Measurements from ENCODE around the gene KLHL12.

- TF ChIP-seq EZH2 (IDR thresholded peaks at IDR 0.05) (no peak), ZNF274 (IDR thresholded peaks at IDR 0.05; ENCODE audit: low read depth, low read length) (no peak), ATF3 (IDR thresholded peaks at IDR 0.05) (no peak), ZBTB33 (IDR thresholded peaks at IDR 0.05; ENCODE audit: extremely low read depth, insufficient replicate concordance, low read length) (no peak), CTCF (IDR thresholded peaks at IDR 0.05 in 2 of 3, conservative IDR thresholded peaks at IDR 0.05 in 1 of 3; ENCODE audit: borderline replicate concordance in 1 of 3, insufficient read depth in 1 of 3, low read depth in 2 of 3, low read length in 2 of 3) (no peak), CEBPB (IDR thresholded peaks at IDR 0.05; ENCODE audit: low read depth) (no peak)
Measured at GRCh38 chr1:202935844-202936243, 8.8 kb upstream of the KLHL12 start.
